ENCODE results near the gene TM7SF2. TPM values are rescaled to one million over a fixed set of nuclear protein-coding genes. Genes with fewer than 3 reads are reported as not detected.
A peak's percentile ranks its signal among the peaks of the same experiment; 100 is the strongest.

The TM7SF2 gene
- total and polyA plus RNA-seq, 2 experiments from 2014 or later, result 0.65 to 2.5 TPM

- in situ Hi-C loops (cut with MboI), result no loop called here
- Histone ChIP-seq H3K27ac (no peak overlapping the region), H3K36me3 (ENCODE audit: low read depth) (peaks cover 10% of the 10 kb centered on the region)
These were observed 3.0 kb downstream of the TM7SF2 start for GRCh38 chr11:65114538-65115171.

GRCh38 chr11:65115361-65116082 is 3.9 kb downstream of the TM7SF2 start:
- Histone ChIP-seq H3K9ac (peak overlapping the region; percentile 96), H3K4me3 (no peak overlapping the region), H3K27ac (no peak overlapping the region), H3K4me2 (ENCODE audit: unreplicated experiment) (peak overlapping the region; percentile 84), H3K4me1 (ENCODE audit: insufficient read depth) (peaks cover 17% of the 10 kb centered on the region; the same call in 1 of the 2 replicates), H3K9me2 (ENCODE audit: insufficient read depth) (no peaks in the 10 kb centered on the region), H3K9me3 (ENCODE audit: low read depth) (no peaks in the 10 kb centered on the region), H3F3A (ENCODE audit: insufficient read depth) (peaks cover 32% of the 10 kb centered on the region), H2AFZ (no peak overlapping the region), H3K79me2 (ENCODE audit: insufficient read depth) (peaks cover 34% of the 10 kb centered on the region), H3K36me3 (ENCODE audit: low read depth) (peaks cover 19% of the 10 kb centered on the region), H3K27me3 (replicated peaks; ENCODE audit: insufficient read depth) (no peaks in the 10 kb centered on the region), H4K20me1 (ENCODE audit: insufficient read depth) (no peaks in the 10 kb centered on the region)
- no peak for DNase-seq
- TF ChIP-seq EZH2 (IDR thresholded peaks at IDR 0.05; ENCODE audit: insufficient read depth, poor library complexity, severe bottlenecking) (no peak), EZH2phosphoT487 (IDR thresholded peaks at IDR 0.05; ENCODE audit: insufficient read depth, low read depth) (no peak)
- WGBS, 2 experiments (ENCODE audit: low coverage in 1 of 2, low lambda C conversion rate in 2 of 2, missing lambda C conversion rate in 2 of 2), result 85 to 91% methylated on average over 20 to 21 of the region's 21 CpGs
- in situ Hi-C loops (cut with MboI), result no loop called here

More at GRCh38 chr11:65114538-65115171, 3.0 kb downstream of the TM7SF2 start:
- Histone ChIP-seq H3K9me3 (ENCODE audit: low read depth) (no peaks in the 10 kb centered on the region), H3F3A (ENCODE audit: insufficient read depth) (peaks cover 25% of the 10 kb centered on the region), H3K27me3 (replicated peaks; ENCODE audit: insufficient read depth) (no peaks in the 10 kb centered on the region), H3K4me3 (no peak overlapping the region), H3K79me2 (ENCODE audit: insufficient read depth) (peaks cover 26% of the 10 kb centered on the region), H3K9ac (no peak overlapping the region), H4K20me1 (ENCODE audit: insufficient read depth) (no peaks in the 10 kb centered on the region), H2AFZ (no peak overlapping the region), H3K4me1 (ENCODE audit: insufficient read depth) (peaks cover 17% of the 10 kb centered on the region; the same call in 1 of the 2 replicates), H3K9me2 (ENCODE audit: insufficient read depth) (no peaks in the 10 kb centered on the region), H3K4me2 (ENCODE audit: unreplicated experiment) (no peak overlapping the region)
- DNase-seq, result no peak
- TF ChIP-seq EZH2phosphoT487 (IDR thresholded peaks at IDR 0.05; ENCODE audit: insufficient read depth, low read depth) (no peak), EZH2 (IDR thresholded peaks at IDR 0.05; ENCODE audit: insufficient read depth, poor library complexity, severe bottlenecking) (no peak)
- 82 to 86% methylated on average over 11 of the region's 11 CpGs for WGBS, 2 experiments (ENCODE audit: low coverage in 1 of 2, low lambda C conversion rate in 2 of 2, missing lambda C conversion rate in 2 of 2)

GRCh38 chr11:65116370-65117205 is 4.9 kb downstream of the TM7SF2 start:
- peak overlapping the region; percentile 96 for H3K9ac ChIP-seq

More at GRCh38 chr11:65116370-65117205, 4.9 kb downstream of the TM7SF2 start:
- Histone ChIP-seq H3F3A (ENCODE audit: insufficient read depth) (peaks cover 35% of the 10 kb centered on the region), H3K27me3 (replicated peaks; ENCODE audit: insufficient read depth) (no peaks in the 10 kb centered on the region), H4K20me1 (ENCODE audit: insufficient read depth) (no peaks in the 10 kb centered on the region), H3K9me3 (ENCODE audit: low read depth) (no peaks in the 10 kb centered on the region), H2AFZ (peak overlapping the region; percentile 53), H3K4me2 (ENCODE audit: unreplicated experiment) (peak overlapping the region; percentile 84), H3K4me1 (ENCODE audit: insufficient read depth) (peaks cover 23% of the 10 kb centered on the region), H3K9me2 (ENCODE audit: insufficient read depth) (no peaks in the 10 kb centered on the region), H3K27ac (peak overlapping the region; percentile 94), H3K79me2 (ENCODE audit: insufficient read depth) (peaks cover 45% of the 10 kb centered on the region), H3K4me3 (peak overlapping the region; percentile 84), H3K36me3 (ENCODE audit: low read depth) (peaks cover 25% of the 10 kb centered on the region)
- WGBS, 2 experiments (ENCODE audit: low coverage in 1 of 2, low lambda C conversion rate in 2 of 2, missing lambda C conversion rate in 2 of 2), result 20 to 21% methylated on average over 56 to 65 of the region's 68 CpGs
- TF ChIP-seq EZH2 (IDR thresholded peaks at IDR 0.05; ENCODE audit: insufficient read depth, poor library complexity, severe bottlenecking) (no peak), EZH2phosphoT487 (IDR thresholded peaks at IDR 0.05; ENCODE audit: insufficient read depth, low read depth) (no peak)
- DNase-seq, result peak; percentile 96
- in situ Hi-C loops (cut with MboI), result no loop called here
